Left renal cortex interstitium (tissue), 4 donors: ENCODE data around the gene RCN1. TPM values are rescaled to one million over a fixed set of nuclear protein-coding genes. Genes with fewer than 3 reads are reported as not detected.
"Not testable (repeated sequence)": the region's sequence is repeated elsewhere in the genome, so short reads cannot be mapped to it uniquely, and the experiment has no call there.

Experiments used
- DNase-seq, 4 donors: peaks; one replicate each; pipeline ENCODE4 v3.0.0-alpha.2; 2013; ENCODE audit warnings: low read depth in 4 of 4, low spot score in 2 of 4, missing footprints in 1 of 4
- polyA plus RNA-seq, 4 donors: library from polyadenylated mRNA; unstranded; fragments of 120-200 nt; gene quantifications; one replicate each; pipeline ENCODE4 v1.2.1, GENCODE V29; 2013; ENCODE audit not compliant: insufficient read length in 4 of 4

Gene RCN1
- 100 to 1,000 TPM; 163 to 217 (median 193) TPM for polyA plus RNA-seq

- DNase-seq = peak; percentile 62 to 82 (median 74)
Observed at GRCh38 chr11:32090545-32091370, at the start of gene RCN1. TSS of gene RCN1 (plus strand) at chr11:32091074. CDS start at chr11:32091197, 123 bp downstream.

GRCh38 chr11:32043737-32044136 is 47.1 kb upstream of the RCN1 start:
- no peak for DNase-seq

- DNase-seq = no peak
Observed at GRCh38 chr11:32044158-32044863, 46.6 kb upstream of the RCN1 start.

GRCh38 chr11:32045456-32045855 is 45.4 kb upstream of the RCN1 start:
- no peak for DNase-seq

GRCh38 chr11:32050264-32050663 is 40.6 kb upstream of the RCN1 start:
- no peak for DNase-seq

- DNase-seq = peak in 2 of 4 donors; percentile 34 to 53
Observed at GRCh38 chr11:32052215-32052614, 38.7 kb upstream of the RCN1 start.

- DNase-seq = no peak
Observed at GRCh38 chr11:32053151-32053888, 37.6 kb upstream of the RCN1 start.

- no peak for DNase-seq
Observed at GRCh38 chr11:32055861-32056260, 35.0 kb upstream of the RCN1 start.

GRCh38 chr11:32056438-32056837 is 34.4 kb upstream of the RCN1 start:
- no peak for DNase-seq

GRCh38 chr11:32059686-32060462 is 31.0 kb upstream of the RCN1 start:
- no peak for DNase-seq

- DNase-seq = no peak
Observed at GRCh38 chr11:32062540-32062939, 28.3 kb upstream of the RCN1 start.

- DNase-seq = not testable (repeated sequence)
Observed at GRCh38 chr11:32063031-32063430, 27.8 kb upstream of the RCN1 start.

GRCh38 chr11:32065865-32066629 is 24.8 kb upstream of the RCN1 start:
- DNase-seq = no peak

GRCh38 chr11:32068134-32068870 is 22.6 kb upstream of the RCN1 start:
- no peak for DNase-seq

- no peak for DNase-seq
Observed at GRCh38 chr11:32069361-32070058, 21.4 kb upstream of the RCN1 start.

- no peak for DNase-seq
Observed at GRCh38 chr11:32070692-32071091, 20.2 kb upstream of the RCN1 start.

GRCh38 chr11:32071811-32072210 is 19.1 kb upstream of the RCN1 start:
- no peak for DNase-seq
